OCI-LY1 (cell line): ENCODE data around the gene OR8G5.

ENCODE experiments used
- CTCF ChIP-seq: fragments of 200-600 bp; sonication (generic), shearing (Covaris generic); IDR thresholded peaks from 2 replicates; pipeline ENCODE4 v1.5.1; 2017; ENCODE audit warnings: mild to moderate bottlenecking, antibody characterized with exemption, low read length, moderate library complexity, mixed read lengths
- EZH2 ChIP-seq: fragments of 200-600 bp; sonication (generic), shearing (Covaris generic); IDR thresholded peaks from 2 replicates; pipeline ENCODE4 v1.8.0; 2017; ENCODE audit warnings: borderline replicate concordance, mixed run types, mild to moderate bottlenecking, antibody characterized with exemption, low read length, moderate library complexity, mixed read lengths

- TF ChIP-seq CTCF (no peak), EZH2 (no peak)
These were observed 57.7 kb downstream of the OR8G5 start, which contains the start of gene OR8D1 for GRCh38 chr11:124313849-124314248.
